Uterus (tissue), 2 donors: ENCODE results near the gene BCAS3.

Experiments used
- CTCF ChIP-seq, 4 experiments: fragments of 200-600 bp in 2 of 4; fragments of 450-650 bp in 2 of 4; sonication (generic) in 2 of 4; IDR thresholded peaks; one replicate each; pipeline ENCODE4 v1.5.1; 2016 to 2019; ENCODE audit warnings: antibody characterized with exemption in 4 of 4, mild to moderate bottlenecking in 2 of 4, moderate library complexity in 1 of 4
- POLR2A ChIP-seq, 2 donors: fragments of 450-650 bp; IDR thresholded peaks; one replicate each; pipeline ENCODE4 v1.6.1; 2016; ENCODE audit warnings: antibody characterized with exemption in 2 of 2, mild to moderate bottlenecking in 1 of 2, moderate library complexity in 1 of 2

DNA sequence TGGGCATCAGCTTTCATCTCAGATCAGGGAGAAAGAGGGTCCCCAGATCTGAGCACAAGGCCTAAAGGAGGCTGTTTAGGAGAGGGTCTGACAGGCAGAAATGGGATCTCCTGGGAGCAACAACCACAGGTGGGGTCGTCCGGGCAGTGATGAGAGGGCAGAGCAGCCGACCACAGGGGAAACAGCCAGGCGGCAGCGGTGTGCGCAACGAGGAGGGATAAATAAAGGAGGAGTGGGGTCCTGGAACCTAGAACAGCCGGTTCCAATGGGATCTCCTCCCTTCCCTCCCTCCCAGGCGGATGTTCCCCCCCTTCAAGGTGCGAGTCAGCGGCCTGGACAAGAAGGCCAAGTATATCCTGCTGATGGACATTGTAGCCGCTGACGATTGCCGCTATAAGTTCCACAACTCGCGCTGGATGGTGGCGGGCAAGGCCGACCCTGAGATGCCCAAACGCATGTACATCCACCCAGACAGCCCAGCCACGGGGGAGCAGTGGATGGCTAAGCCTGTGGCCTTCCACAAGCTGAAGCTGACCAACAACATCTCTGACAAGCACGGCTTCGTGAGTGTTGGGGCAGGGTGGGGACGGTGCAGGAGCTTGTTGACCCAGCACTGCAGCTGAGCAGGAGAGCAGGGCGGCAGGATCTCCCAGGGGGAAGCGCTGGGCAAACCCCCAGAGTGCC lies 723.9 kb downstream of the BCAS3 start:
- TF ChIP-seq CTCF (IDR thresholded peaks at IDR 0.05) (no peak), POLR2A (IDR thresholded peaks at IDR 0.05) (no peak)
